Vagina (tissue), 2 donors: ENCODE measurements around the gene TROAP. TPM values are rescaled to one million over a fixed set of nuclear protein-coding genes. Genes with fewer than 3 reads are reported as not detected.

Experiments used
- DNase-seq, 2 donors: peaks; one replicate each; pipeline ENCODE4 v3.0.0-alpha.2; 2017; ENCODE audit errors: extremely low spot score in 2 of 2
- H3K27ac ChIP-seq: fragments of 200-600 bp; sonication (generic); one replicate; pipeline ENCODE4 v1.5.1; 2019
- H3K27me3 ChIP-seq: fragments of 200-600 bp; sonication (generic); one replicate; pipeline ENCODE4 v1.5.1; 2019
- H3K36me3 ChIP-seq, 2 donors: fragments of 200-600 bp; sonication (generic); one replicate each; pipeline ENCODE4 v1.5.1; 2017 to 2019
- H3K4me1 ChIP-seq: fragments of 200-600 bp; sonication (generic); one replicate; pipeline ENCODE4 v1.5.1; 2019
- H3K4me3 ChIP-seq, 2 donors: fragments of 200-600 bp; sonication (generic); 1 replicate in 1 of 2; 2 replicates in 1 of 2; pipeline ENCODE4 v1.5.1; 2016 to 2019
- H3K9me3 ChIP-seq: fragments of 200-600 bp; sonication (generic); one replicate; pipeline ENCODE4 v1.5.1; 2019
- POLR2A ChIP-seq, 2 donors: fragments of 450-650 bp; IDR thresholded peaks; one replicate each; pipeline ENCODE4 v1.6.1; 2017; ENCODE audit warnings: antibody characterized with exemption in 2 of 2, mild to moderate bottlenecking in 2 of 2, moderate library complexity in 2 of 2
- POLR2AphosphoS5 ChIP-seq, 2 donors: sonication (generic); formaldehyde crosslinking; IDR thresholded peaks; one replicate each; pipeline ENCODE4 v1.9.0; 2017; ENCODE audit warnings: antibody characterized with exemption in 2 of 2, mild to moderate bottlenecking in 2 of 2, low read depth in 1 of 2; ENCODE audit not compliant: insufficient read depth in 1 of 2
- intact Hi-C: fragments of 100-400 bp; cut with DNase I; formaldehyde crosslinking; loops from one replicate; pipeline ENCODE4 v1.15.1; 2023
- total RNA-seq: library from RNA; depleted of rRNA; stranded (reverse); fragments of >200 nt; gene quantifications from one replicate; pipeline ENCODE4 v1.2.3, GENCODE V29; 2016
- TF ChIP-seq, protein P1 (sequence below), 3 experiments: fragments of 450-650 bp in 2 of 3; fragments of 200-600 bp in 1 of 3; sonication (generic) in 1 of 3; IDR thresholded peaks; one replicate each; pipeline ENCODE4 v1.5.1; 2017 to 2019; ENCODE audit warnings: antibody characterized with exemption in 3 of 3, mild to moderate bottlenecking in 2 of 3, moderate library complexity in 2 of 3

The TROAP gene
- total RNA-seq, 1 donor from 2014 or later, result 4.9 TPM

DNA sequence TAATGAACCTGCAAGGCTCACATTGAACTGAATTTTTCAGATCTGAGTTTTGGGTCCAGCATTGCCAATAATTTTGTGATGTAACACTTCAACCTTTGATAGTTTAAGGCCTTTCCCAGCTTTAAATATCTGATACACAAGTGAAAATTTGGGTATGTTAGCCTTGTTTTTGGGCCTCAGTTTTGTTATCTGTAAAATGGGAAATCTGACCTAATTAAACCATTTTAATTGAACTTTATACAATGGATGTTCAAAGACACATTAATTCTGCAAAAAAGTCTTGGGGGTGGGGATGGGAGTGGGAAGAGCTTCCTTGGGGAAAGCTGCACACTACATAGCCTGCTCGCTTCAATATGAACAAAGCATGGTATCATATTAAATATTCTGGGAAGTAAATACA is 39.0 kb downstream of the TROAP start:
- peaks cover 36% of the 10 kb centered on the region for H3K4me1 ChIP-seq
- no peak for DNase-seq
- no peak overlapping the region for H3K4me3 ChIP-seq
- no peak overlapping the region for H3K27ac ChIP-seq
- no peaks in the 10 kb centered on the region for H3K36me3 ChIP-seq
- H3K9me3 ChIP-seq, result no peaks in the 10 kb centered on the region
- TF ChIP-seq POLR2A (IDR thresholded peaks at IDR 0.05) (no peak), POLR2AphosphoS5 (IDR thresholded peaks at IDR 0.05; ENCODE audit: insufficient read depth in 1 of 2, low read depth in 1 of 2) (no peak)
- TF ChIP-seq, protein P1, sequence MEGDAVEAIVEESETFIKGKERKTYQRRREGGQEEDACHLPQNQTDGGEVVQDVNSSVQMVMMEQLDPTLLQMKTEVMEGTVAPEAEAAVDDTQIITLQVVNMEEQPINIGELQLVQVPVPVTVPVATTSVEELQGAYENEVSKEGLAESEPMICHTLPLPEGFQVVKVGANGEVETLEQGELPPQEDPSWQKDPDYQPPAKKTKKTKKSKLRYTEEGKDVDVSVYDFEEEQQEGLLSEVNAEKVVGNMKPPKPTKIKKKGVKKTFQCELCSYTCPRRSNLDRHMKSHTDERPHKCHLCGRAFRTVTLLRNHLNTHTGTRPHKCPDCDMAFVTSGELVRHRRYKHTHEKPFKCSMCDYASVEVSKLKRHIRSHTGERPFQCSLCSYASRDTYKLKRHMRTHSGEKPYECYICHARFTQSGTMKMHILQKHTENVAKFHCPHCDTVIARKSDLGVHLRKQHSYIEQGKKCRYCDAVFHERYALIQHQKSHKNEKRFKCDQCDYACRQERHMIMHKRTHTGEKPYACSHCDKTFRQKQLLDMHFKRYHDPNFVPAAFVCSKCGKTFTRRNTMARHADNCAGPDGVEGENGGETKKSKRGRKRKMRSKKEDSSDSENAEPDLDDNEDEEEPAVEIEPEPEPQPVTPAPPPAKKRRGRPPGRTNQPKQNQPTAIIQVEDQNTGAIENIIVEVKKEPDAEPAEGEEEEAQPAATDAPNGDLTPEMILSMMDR (IDR thresholded peaks at IDR 0.05), result no peak
- no peaks in the 10 kb centered on the region for H3K27me3 ChIP-seq
- intact Hi-C loops, result no loop called here

DNA sequence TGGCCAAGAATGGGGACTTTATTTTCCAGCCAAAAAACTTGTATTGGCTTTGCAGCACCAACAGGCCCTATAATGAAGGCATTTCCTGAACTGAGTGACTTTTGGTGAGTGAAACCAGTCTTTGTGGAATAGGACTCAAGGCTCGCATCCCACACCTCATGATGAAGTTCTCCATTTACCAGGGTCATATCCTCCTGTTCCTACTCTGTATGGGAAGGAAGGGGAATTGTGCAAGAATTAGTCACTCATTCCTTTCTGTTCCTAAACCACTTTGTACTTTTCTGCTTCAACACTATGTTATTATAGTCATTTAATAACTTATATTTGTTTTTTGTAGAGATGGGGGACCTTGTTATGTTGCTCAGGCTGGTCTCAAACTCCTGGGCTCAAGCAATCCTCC is 41.9 kb downstream of the TROAP start:
- Histone ChIP-seq H3K4me1 (peaks cover 57% of the 10 kb centered on the region), H3K4me3 (no peak overlapping the region), H3K27me3 (no peaks in the 10 kb centered on the region), H3K9me3 (no peaks in the 10 kb centered on the region), H3K27ac (no peak overlapping the region), H3K36me3 (no peaks in the 10 kb centered on the region)
- TF ChIP-seq POLR2AphosphoS5 (IDR thresholded peaks at IDR 0.05; ENCODE audit: insufficient read depth in 1 of 2, low read depth in 1 of 2) (peak in 1 of 2 donors; percentile 44), POLR2A (IDR thresholded peaks at IDR 0.05) (no peak)
- TF ChIP-seq, protein P1 (IDR thresholded peaks at IDR 0.05), result no peak
- DNase-seq, result no peak
- intact Hi-C loops, result no loop called here

- Histone ChIP-seq H3K36me3 (no peaks in the 10 kb centered on the region), H3K4me1 (peaks cover 62% of the 10 kb centered on the region), H3K4me3 (peak overlapping the region in 1 of 2 donors; percentile 94), H3K9me3 (no peaks in the 10 kb centered on the region), H3K27ac (peak overlapping the region; percentile 97), H3K27me3 (no peaks in the 10 kb centered on the region)
- DNase-seq, result no peak
- TF ChIP-seq POLR2AphosphoS5 (IDR thresholded peaks at IDR 0.05; ENCODE audit: insufficient read depth in 1 of 2, low read depth in 1 of 2) (no peak), POLR2A (IDR thresholded peaks at IDR 0.05) (no peak)
- intact Hi-C loops, result no loop called here
Measured at GRCh38 chr12:49365542-49365941, 42.5 kb downstream of the TROAP start.

GRCh38 chr12:49366096-49366651 is 43.1 kb downstream of the TROAP start:
- Histone ChIP-seq H3K27ac (peak overlapping the region; percentile 97), H3K9me3 (no peaks in the 10 kb centered on the region), H3K4me3 (peak overlapping the region; percentile 83 to 94), H3K4me1 (peaks cover 63% of the 10 kb centered on the region), H3K27me3 (no peaks in the 10 kb centered on the region), H3K36me3 (no peaks in the 10 kb centered on the region)
- DNase-seq, result no peak
- intact Hi-C loops, result no loop called here
- TF ChIP-seq POLR2AphosphoS5 (IDR thresholded peaks at IDR 0.05; ENCODE audit: insufficient read depth in 1 of 2, low read depth in 1 of 2), result no peak
- TF ChIP-seq POLR2A (IDR thresholded peaks at IDR 0.05), result no peak
- TF ChIP-seq, protein P1 (IDR thresholded peaks at IDR 0.05), result no peak

DNA sequence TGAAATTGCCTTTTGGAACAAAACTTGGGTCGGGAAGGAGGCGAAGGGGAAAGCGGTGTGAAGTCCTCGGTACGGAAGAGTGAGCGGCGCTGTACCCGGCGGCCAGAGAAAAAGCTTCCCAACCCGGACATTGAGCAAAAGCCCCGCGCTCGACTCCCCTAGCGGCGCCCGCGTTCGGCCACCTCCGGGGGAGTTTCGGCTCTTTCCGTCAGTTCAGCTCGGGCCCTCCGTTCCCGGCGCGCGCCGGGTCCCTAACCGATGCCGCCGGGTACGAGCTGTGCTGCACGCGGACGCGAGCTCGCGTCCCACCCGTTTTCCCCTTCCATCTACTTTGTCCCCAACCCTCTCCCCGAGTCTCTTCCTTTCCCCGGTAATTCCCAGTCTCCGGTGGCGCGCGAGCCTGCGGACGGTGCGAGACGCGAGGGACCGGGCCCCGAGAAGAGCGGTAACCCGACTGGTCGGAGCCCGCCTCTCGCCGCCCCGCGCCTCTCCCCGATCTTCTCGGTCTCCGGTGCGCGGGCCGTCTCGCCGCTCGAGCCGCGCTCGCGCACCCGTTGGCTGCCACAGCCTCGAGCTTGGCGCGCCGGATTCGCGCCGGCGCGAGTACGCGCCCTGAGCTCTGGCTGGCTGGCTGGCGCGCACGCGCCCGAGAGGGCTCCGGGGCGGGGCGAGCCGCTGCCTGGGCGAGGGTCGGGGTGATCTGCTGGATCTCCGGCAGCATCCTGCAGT is 43.8 kb downstream of the TROAP start:
- Histone ChIP-seq H3K27me3 (no peaks in the 10 kb centered on the region), H3K9me3 (no peaks in the 10 kb centered on the region), H3K27ac (peak overlapping the region; percentile 97), H3K4me1 (peaks cover 57% of the 10 kb centered on the region), H3K4me3 (peak overlapping the region; percentile 83 to 94), H3K36me3 (no peaks in the 10 kb centered on the region)
- intact Hi-C loops, result no loop called here
- TF ChIP-seq POLR2AphosphoS5 (IDR thresholded peaks at IDR 0.05; ENCODE audit: insufficient read depth in 1 of 2, low read depth in 1 of 2) (peak in 1 of 2 donors; percentile 74), POLR2A (IDR thresholded peaks at IDR 0.05) (peak in 1 of 2 donors; percentile 61)
- TF ChIP-seq, protein P1 (IDR thresholded peaks at IDR 0.05), result peak in 1 of 3 experiments; percentile 13
- peak in 1 of 2 donors; percentile 95 for DNase-seq
